Measurements from ENCODE around the gene TBX19. TPM values are rescaled to one million over a fixed set of nuclear protein-coding genes. Genes with fewer than 3 reads are reported as not detected.
"Not testable (repeated sequence)": the region's sequence is repeated elsewhere in the genome, so short reads cannot be mapped to it uniquely, and the experiment has no call there.

The TBX19 gene
- polyA plus RNA-seq, 3 donors from 2014 or later = 1.2 to 6.2 (median 3.4) TPM

DNA sequence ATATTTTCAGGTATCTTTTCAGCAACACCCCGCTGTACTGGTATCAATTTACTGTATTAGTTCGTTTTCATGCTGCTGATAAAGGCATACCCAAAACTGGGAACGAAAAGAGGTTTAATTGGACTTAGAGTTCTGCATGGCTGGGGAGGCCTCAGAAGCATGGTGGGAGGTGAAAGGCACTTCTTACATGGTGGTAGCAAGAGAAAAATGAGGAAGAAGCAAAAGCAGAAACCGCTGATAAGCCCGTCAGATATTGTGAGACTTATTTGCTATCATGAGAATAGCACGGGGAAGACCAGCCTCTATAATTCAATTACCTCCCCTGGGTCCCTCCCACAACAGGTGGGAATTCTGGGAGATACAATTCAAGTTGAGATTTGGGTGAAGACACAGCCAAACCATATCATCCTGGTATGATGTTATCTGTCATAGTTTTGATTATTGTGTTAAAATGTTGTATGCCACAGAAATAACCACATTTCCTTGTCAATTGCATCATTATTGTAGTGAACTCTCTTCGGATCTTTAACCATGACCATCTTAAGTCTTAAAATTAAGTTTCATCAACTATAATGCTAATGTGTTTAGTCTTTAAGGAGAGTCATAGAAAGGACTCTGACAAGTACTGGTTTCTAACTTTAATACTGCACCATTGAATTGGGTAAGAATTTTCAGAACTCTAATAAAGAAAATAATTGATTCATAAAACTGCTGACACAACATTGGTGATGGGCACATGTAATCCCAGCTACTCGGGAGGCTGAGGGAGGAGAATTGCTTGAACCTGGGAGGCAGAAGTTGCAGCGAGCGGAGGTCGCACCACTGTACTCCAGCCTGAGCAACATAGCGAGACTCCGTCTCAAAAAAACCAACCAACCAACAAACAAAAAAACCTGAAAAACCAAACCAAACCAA, 58.2 kb downstream of the TBX19 start:
- peak in 2 of 3 donors; percentile 30 to 35 for DNase-seq
- H3K27me3 Mint-ChIP-seq (ENCODE audit: low read depth in 3 of 3) = peaks cover 0 to 2% (median 2%) of the 10 kb centered on the region in 3 donors
- peaks cover 0 to 4% (median 0%) of the 10 kb centered on the region in 6 donors for H3K9me3 Mint-ChIP-seq
- peaks cover 0 to 8% (median 3%) of the 10 kb centered on the region in 3 donors for H3K36me3 Mint-ChIP-seq
- H3K27ac Mint-ChIP-seq = peak overlapping the region in 2 of 6 donors; percentile 7 to 38
- H3K4me3 Mint-ChIP-seq = peak overlapping the region in 4 of 5 donors; percentile 39 to 56 (median 46)
- H3K4me1 Mint-ChIP-seq = peaks cover 55 to 70% of the 10 kb centered on the region in 2 donors

DNA sequence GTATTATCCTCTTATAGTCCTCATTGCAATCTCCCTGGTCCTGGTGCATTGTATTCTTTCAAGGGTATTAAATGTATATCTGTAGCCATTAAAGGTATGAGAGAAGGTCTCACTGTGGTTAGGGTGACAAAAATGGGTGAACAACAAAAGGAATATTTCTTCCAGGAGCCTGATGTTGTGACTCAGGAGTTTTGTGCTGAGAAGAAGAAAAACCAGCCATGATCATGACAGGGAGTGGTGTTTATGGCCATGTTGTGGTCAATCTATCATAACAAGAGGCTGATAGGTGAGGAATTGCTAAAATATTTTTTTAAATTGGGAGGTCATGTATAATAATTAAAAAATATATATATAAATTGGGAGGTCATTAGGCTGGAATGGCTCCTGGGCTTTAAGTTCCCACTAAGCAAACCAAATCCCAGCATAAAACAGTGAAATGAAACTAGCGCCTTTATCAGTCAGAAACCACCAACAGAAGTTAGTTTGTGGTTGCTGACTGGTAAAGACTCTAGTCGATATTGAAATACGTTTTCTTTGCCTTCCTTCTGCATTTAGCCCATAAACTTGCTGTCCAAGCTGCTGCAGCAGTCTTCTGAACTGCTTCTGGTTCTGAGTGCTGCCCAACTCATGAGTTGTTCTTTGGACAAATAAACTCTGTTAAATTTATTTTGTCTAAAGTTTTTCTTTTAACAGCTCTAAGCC, 60.3 kb downstream of the TBX19 start:
- peaks cover 55 to 71% of the 10 kb centered on the region in 2 donors for H3K4me1 Mint-ChIP-seq
- peaks cover 0 to 2% (median 2%) of the 10 kb centered on the region in 3 donors for H3K27me3 Mint-ChIP-seq (ENCODE audit: low read depth in 3 of 3)
- H3K36me3 Mint-ChIP-seq = peaks cover 0 to 8% (median 3%) of the 10 kb centered on the region in 3 donors
- H3K27ac Mint-ChIP-seq = peak overlapping the region; percentile 41 to 90 (median 83)
- peaks cover 0 to 4% (median 0%) of the 10 kb centered on the region in 6 donors for H3K9me3 Mint-ChIP-seq
- peak overlapping the region; percentile 56 to 73 (median 65) for H3K4me3 Mint-ChIP-seq
- DNase-seq = peak; percentile 48 to 58 (median 57)

DNA sequence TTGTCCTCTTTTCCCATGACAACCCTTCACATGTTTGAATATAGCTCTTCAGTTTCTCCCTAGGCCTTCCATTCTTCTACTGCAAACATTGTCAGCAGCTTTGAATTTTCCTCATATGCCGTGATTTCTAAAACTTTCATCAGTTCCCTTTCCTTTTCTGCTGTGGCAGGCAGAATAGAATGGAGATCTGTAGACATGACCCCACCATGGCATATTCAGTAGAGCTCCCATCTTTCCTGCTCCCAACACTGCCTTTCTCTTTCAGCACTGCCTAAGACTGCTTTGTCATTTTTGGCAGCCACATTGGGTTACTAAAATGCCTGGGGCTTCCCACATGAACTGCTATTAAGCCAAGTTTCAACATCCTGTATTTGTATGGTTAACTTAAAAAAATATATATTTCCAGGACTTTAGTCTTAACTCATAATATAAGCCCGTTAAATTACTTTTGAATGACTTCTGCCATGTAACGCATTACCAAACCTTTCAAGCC, 60.9 kb downstream of the TBX19 start:
- peak overlapping the region; percentile 26 to 84 (median 44) for H3K27ac Mint-ChIP-seq
- no peak for DNase-seq
- H3K4me1 Mint-ChIP-seq = peaks cover 55 to 71% of the 10 kb centered on the region in 2 donors
- H3K36me3 Mint-ChIP-seq = peaks cover 0 to 8% (median 3%) of the 10 kb centered on the region in 3 donors
- peaks cover 0 to 2% (median 2%) of the 10 kb centered on the region in 3 donors for H3K27me3 Mint-ChIP-seq (ENCODE audit: low read depth in 3 of 3)
- peaks cover 0 to 4% (median 0%) of the 10 kb centered on the region in 6 donors for H3K9me3 Mint-ChIP-seq
- peak overlapping the region; percentile 24 to 73 (median 63) for H3K4me3 Mint-ChIP-seq

DNA sequence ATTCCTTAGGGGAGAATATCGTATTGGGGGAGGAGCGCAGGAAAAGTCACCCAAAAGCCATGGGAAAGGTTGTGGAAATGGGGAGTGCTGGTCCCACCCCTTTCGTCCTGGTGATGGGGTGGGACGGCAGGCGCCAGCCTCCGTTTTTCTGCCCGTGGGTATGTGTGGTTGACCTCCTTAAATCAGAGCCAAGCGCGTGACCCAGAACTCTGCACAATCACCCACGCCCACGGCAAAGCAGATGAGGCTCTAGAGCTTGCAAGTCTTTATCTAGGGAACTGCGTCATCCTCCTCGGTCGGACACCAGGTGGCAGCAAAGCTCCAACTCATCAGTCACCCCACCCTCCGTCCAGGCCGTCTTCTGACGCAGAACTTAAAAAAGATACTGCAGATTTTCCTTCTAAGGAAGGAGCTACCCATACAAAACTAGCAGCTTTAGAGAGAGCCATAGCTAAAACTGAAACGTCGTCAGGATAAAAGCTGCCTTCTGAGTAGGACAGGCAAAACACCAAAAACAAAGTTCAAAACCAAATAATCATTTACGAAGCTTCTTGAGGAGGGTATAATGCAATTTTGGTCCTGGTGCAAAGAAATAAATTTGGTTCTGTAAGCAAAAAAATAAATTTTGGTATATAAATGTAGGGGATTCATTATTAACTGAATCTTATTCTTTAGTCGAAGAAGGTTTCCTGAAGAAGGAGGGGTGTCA, 62.0 kb downstream of the TBX19 start:
- Mint-ChIP-seq H3K36me3 (peaks cover 0 to 8% (median 0%) of the 10 kb centered on the region in 3 donors), H3K4me3 (peak overlapping the region; percentile 2 to 66 (median 63)), H3K4me1 (peaks cover 56 to 71% of the 10 kb centered on the region in 2 donors), H3K27ac (peak overlapping the region; percentile 72 to 89 (median 87)), H3K27me3 (ENCODE audit: low read depth in 3 of 3) (peaks cover 0 to 2% (median 2%) of the 10 kb centered on the region in 3 donors), H3K9me3 (peaks cover 0 to 4% (median 0%) of the 10 kb centered on the region in 6 donors)
- DNase-seq = peak; percentile 82 to 89 (median 85)

DNA sequence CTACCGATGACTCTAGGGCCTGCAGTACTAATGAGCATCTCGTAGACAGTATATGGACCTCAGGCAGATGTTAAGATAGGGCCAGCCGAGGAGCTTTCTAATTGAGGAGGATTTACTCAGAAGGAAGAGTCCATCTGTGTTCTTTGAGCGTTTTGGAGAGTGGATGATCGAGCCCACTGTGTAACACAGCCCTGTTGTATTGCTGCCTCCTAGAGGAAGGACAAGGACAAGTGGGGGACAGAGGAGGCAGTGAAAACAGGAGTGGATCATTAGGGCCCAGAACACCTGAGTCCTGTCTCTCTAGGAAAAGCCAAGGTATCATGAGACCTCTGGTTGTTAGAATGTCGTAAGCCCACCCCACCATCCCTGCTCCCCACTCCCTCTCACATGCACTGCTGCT, 62.9 kb downstream of the TBX19 start:
- Mint-ChIP-seq H3K27ac (peak overlapping the region; percentile 29 to 89 (median 85)), H3K9me3 (peaks cover 0 to 4% (median 0%) of the 10 kb centered on the region in 6 donors), H3K4me3 (peak overlapping the region in 1 of 5 donors; percentile 20), H3K36me3 (peaks cover 0 to 4% (median 0%) of the 10 kb centered on the region in 3 donors), H3K27me3 (ENCODE audit: low read depth in 3 of 3) (peaks cover 4 to 8% (median 7%) of the 10 kb centered on the region in 3 donors), H3K4me1 (peaks cover 58 to 73% of the 10 kb centered on the region in 2 donors)
- DNase-seq = no peak

DNA sequence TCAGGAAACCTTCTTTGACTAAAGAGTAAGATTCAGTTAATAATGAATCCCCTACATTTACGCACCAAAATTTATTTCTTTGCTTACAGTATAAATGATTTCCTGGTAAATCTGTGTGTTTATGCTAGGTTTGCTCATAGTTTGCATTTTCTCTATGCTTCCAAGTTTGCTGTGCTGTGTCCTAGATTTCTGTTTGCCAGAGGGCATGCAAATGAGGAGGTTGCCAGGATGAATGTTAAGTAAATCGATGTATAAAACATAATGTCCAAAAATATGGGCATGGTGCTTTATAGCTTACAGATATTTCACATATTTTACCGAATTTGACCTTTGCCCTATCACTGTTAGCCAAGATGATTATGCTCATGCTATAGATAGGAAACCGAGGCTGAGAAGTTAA, 63.8 kb downstream of the TBX19 start:
- peak overlapping the region in 3 of 6 donors; percentile 26 to 48 (median 34) for H3K27ac Mint-ChIP-seq
- peaks cover 49 to 65% of the 10 kb centered on the region in 2 donors for H3K4me1 Mint-ChIP-seq
- peaks cover 0 to 4% (median 0%) of the 10 kb centered on the region in 6 donors for H3K9me3 Mint-ChIP-seq
- H3K36me3 Mint-ChIP-seq = no peaks in the 10 kb centered on the region
- peaks cover 4 to 8% (median 7%) of the 10 kb centered on the region in 3 donors for H3K27me3 Mint-ChIP-seq (ENCODE audit: low read depth in 3 of 3)
- DNase-seq = no peak
- no peak overlapping the region for H3K4me3 Mint-ChIP-seq

DNA sequence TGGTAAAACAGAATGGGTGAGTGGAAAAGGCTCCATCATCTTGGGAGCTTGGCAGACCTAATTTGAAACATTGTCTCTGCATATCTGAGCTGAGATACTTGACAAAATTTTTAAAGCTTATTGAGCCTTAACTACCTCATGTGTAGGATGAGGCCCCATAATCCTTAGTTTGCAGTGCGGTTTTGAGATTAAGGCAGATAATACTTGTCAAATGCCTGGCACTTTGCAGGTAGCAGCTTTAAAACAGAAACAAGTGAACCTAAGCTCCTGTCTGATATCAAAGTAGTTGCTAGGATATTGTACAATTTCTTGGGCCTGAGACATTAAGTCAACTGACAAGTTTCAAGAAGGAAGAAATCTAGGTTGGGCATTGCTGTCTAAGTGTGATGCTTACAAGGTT, 65.3 kb downstream of the TBX19 start:
- Mint-ChIP-seq H3K9me3 (peaks cover 0 to 4% (median 0%) of the 10 kb centered on the region in 6 donors), H3K4me3 (no peak overlapping the region), H3K36me3 (no peaks in the 10 kb centered on the region), H3K27me3 (ENCODE audit: low read depth in 3 of 3) (peaks cover 4 to 7% (median 6%) of the 10 kb centered on the region in 3 donors), H3K27ac (peak overlapping the region in 1 of 6 donors; percentile 56), H3K4me1 (peaks cover 35 to 51% of the 10 kb centered on the region in 2 donors)
- no peak for DNase-seq

DNA sequence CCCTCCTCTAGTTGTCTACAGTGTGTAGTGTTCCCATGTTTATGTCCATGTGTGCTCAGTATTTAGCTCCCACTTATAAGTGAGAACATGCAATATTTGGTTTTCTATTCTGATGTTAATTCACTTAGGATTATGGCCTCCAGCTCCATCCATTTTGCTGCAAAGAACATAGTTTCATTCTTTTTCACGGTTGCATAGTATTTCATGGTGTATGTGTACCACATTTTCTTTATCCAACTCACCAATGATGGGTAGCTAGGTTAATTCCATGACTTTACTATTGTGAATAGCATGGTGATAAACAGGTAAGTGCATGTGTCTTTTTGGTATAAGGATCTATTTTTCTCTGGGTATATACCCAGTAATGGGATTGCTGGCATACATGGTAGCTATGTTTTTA, 67.0 kb downstream of the TBX19 start:
- DNase-seq = no peak
- H3K9me3 Mint-ChIP-seq = no peaks in the 10 kb centered on the region
- peak overlapping the region; percentile 84 to 92 (median 91) for H3K4me3 Mint-ChIP-seq
- peak overlapping the region; percentile 87 to 94 (median 91) for H3K27ac Mint-ChIP-seq
- H3K36me3 Mint-ChIP-seq = no peaks in the 10 kb centered on the region
- peaks cover 19 to 34% of the 10 kb centered on the region in 2 donors for H3K4me1 Mint-ChIP-seq
- H3K27me3 Mint-ChIP-seq (ENCODE audit: low read depth in 3 of 3) = peaks cover 4 to 6% (median 5%) of the 10 kb centered on the region in 3 donors

DNA sequence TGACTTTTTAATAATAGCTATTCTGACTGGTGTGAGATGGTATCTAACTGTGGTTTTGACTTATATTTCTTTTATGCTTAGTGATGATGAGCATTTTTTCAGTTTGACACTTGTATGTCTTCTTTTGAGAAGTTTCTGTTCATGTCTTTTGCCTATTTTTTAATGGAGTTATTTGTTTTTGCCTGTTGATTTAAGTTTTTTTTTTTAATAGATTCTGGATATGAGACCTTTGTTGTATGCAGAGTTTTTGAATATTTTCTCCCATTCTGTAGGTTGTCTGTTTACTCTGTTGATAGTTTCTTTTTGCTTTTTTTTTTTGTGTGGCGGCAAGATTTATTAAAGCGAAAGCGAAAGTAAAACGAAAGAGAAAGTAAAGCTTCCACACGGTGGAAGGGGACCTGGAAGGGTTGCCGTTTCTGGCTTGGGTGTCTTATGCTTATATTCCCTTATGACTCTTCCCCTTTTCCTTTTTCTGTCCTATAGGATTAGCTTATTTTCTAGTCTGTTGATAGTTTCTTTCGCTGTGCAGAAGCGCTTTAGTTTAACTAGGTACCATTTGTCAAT, 67.6 kb downstream of the TBX19 start:
- peaks cover 4 to 6% (median 5%) of the 10 kb centered on the region in 3 donors for H3K27me3 Mint-ChIP-seq (ENCODE audit: low read depth in 3 of 3)
- H3K27ac Mint-ChIP-seq = peak overlapping the region; percentile 87 to 94 (median 91)
- peak overlapping the region; percentile 84 to 92 (median 91) for H3K4me3 Mint-ChIP-seq
- peak; percentile 49 to 58 (median 57) for DNase-seq
- no peaks in the 10 kb centered on the region for H3K36me3 Mint-ChIP-seq
- peaks cover 13 to 28% of the 10 kb centered on the region in 2 donors for H3K4me1 Mint-ChIP-seq
- H3K9me3 Mint-ChIP-seq = no peaks in the 10 kb centered on the region

DNA sequence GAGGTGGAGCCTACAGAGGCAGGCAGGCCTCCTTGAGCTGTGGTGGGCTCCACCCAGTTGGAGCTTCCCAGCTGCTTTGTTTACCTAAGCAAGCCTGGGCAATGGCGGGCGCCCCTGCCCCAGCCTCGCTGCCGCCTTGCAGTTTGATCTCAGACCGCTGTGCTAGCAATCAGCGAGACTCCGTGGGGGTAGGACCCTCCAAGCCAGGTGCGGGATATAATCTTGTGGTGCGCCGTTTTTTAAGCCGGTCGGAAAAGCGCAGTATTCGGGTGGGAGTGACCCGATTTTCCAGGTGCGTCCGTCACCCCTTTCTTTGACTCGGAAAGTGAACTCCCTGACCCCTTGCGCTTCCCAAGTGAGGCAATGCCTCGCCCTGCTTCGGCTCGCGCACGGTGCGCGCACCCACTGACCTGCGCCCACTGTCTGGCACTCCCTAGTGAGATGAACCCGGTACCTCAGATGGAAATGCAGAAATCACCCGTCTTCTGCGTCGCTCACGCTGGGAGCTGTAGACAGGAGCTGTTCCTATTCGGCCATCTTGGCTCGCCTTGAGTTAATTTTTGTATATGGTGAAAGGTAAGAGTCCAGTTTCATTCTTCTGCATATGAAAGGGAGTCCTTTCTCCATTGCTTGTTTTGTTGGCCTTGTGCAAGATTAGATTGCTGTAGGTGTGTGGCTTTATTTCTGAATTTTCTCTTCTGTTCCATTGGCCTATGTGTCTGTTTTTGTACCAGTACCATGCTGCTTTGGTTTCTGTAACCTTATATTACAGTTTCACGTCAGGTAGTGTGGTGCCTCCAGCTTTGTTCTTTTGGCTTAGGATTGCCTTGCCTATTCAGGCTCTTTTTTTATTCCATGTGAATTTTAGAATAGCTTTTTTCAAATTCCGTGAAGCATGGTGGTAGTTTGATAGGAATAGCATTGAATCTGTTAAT, 73.9 kb downstream of the TBX19 start:
- H3K27ac Mint-ChIP-seq = peak overlapping the region in 1 of 6 donors; percentile 73

DNA sequence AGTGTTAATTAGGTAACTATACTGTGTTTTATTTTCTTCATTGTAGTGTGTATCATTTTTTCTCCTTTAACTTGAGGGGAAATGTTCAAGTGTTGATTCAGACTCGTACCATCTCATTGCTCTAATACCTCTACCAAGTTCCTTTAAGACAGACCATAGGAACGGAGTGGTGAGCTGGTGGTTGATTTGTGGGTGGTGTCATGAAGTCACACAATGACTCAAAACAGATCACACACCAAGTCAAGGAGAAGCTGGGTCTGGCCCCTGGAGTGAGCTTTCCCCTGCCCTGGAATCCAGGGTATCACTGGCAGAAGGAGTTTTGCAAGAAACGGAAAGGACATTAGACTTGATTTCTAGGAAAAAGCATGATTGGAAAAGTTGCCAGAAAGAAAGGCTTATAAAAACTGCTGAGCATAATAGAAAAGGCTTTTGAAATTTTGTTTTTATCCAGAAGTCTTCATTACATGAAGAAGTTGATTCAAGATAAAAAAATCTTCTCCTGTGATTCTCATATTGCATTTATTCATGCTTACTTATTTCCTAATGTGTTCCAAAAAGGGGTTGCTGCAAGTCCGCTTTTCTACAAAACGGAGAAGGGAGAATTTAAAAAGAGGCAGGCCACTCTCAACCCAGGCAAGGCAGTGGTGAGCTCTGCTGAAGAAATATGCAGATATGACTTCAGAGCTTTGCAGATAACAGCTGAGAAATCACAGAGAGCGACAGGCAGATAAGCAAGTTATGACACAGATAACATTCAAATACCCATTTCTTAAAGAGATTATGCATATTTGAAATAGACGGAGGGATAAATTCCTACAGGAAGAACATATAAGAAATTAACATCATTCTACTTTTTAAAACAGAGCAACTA, 79.7 kb downstream of the TBX19 start:
- Mint-ChIP-seq H3K4me1 (peaks cover 60 to 65% of the 10 kb centered on the region in 2 donors), H3K27ac (peak overlapping the region; percentile 79 to 99 (median 92)), H3K4me3 (peak overlapping the region; percentile 58 to 91 (median 76)), H3K36me3 (peaks cover 0 to 8% (median 0%) of the 10 kb centered on the region in 3 donors), H3K27me3 (ENCODE audit: low read depth in 3 of 3) (peaks cover 0 to 12% (median 2%) of the 10 kb centered on the region in 3 donors), H3K9me3 (peaks cover 0 to 2% (median 0%) of the 10 kb centered on the region in 6 donors)
- peak; percentile 56 to 71 (median 67) for DNase-seq

More for the DNA sequence above, 73.9 kb downstream of the TBX19 start:
- not testable (repeated sequence) for H3K4me3 Mint-ChIP-seq; DNase-seq; H3K27me3 Mint-ChIP-seq (ENCODE audit: low read depth in 3 of 3); H3K9me3 Mint-ChIP-seq; H3K4me1 Mint-ChIP-seq; H3K36me3 Mint-ChIP-seq
